Keratinocyte (primary cell): Measurements from ENCODE around the gene TEX22. TPM values are rescaled to one million over a fixed set of nuclear protein-coding genes. Genes with fewer than 3 reads are reported as not detected.

Experiments
- DNase-seq: peaks from one replicate; pipeline ENCODE4 v3.0.0-alpha.2; 2011; ENCODE audit warnings: low read depth, missing footprints, low spot score
- FAIRE-seq: peaks from 2 replicates; lab custom pipeline; 2011; peaks lifted over from hg19 to GRCh38; lab: Jason Lieb, UNC
- H2AFZ ChIP-seq: 2 replicates; pipeline ENCODE4 v1.6.0; 2012; ENCODE audit warnings: low read length, control low read depth, inconsistent platforms; ENCODE audit not compliant: control insufficient read depth
- H3K27ac ChIP-seq: 2 replicates; pipeline ENCODE4 v1.5.1; 2011; ENCODE audit warnings: low read length; ENCODE audit not compliant: control insufficient read depth, insufficient read depth
- H3K27me3 ChIP-seq: 3 replicates; pipeline ENCODE4 v1.6.0; 2011; ENCODE audit warnings: low read length; ENCODE audit not compliant: control insufficient read depth, insufficient read depth; ENCODE audit errors: extremely low read depth
- H3K36me3 ChIP-seq, 2 experiments: 2 replicates in 1 of 2; 3 replicates in 1 of 2; pipeline ENCODE4 v1.5.1; 2011; ENCODE audit warnings: low read length in 2 of 2, mild to moderate bottlenecking in 1 of 2; ENCODE audit not compliant: control insufficient read depth in 2 of 2, insufficient read depth in 2 of 2; ENCODE audit errors: extremely low read depth in 1 of 2
- H3K4me1 ChIP-seq: 3 replicates; pipeline ENCODE4 v1.5.1; 2011; ENCODE audit warnings: low read length; ENCODE audit not compliant: control insufficient read depth, insufficient read depth; ENCODE audit errors: extremely low read depth
- H3K4me2 ChIP-seq: 3 replicates; pipeline ENCODE4 v1.6.0; 2011; ENCODE audit warnings: low read depth, low read length; ENCODE audit not compliant: control insufficient read depth, insufficient read depth; ENCODE audit errors: extremely low read depth
- H3K4me3 ChIP-seq, 3 experiments: fragments of 200-600 bp in 1 of 3; sonication (generic) in 1 of 3; 2 replicates in 2 of 3; 3 replicates in 1 of 3; pipeline ENCODE4 v1.5.1; 2011 to 2016; ENCODE audit warnings: low read length in 3 of 3, mild to moderate bottlenecking in 3 of 3, control low read depth in 2 of 3, inconsistent platforms in 1 of 3, low read depth in 1 of 3, mixed read lengths in 1 of 3, mixed run types in 1 of 3, moderate library complexity in 1 of 3; ENCODE audit not compliant: control insufficient read depth in 2 of 3, insufficient read depth in 2 of 3; ENCODE audit errors: extremely low read depth in 1 of 3
- H3K79me2 ChIP-seq: 2 replicates; pipeline ENCODE4 v1.6.0; 2012; ENCODE audit warnings: low read length; ENCODE audit not compliant: control insufficient read depth, insufficient read depth
- H3K9ac ChIP-seq: 3 replicates; pipeline ENCODE4 v1.6.0; 2011; ENCODE audit warnings: low read length; ENCODE audit not compliant: control insufficient read depth, insufficient read depth; ENCODE audit errors: extremely low read depth
- H3K9me1 ChIP-seq: 3 replicates; pipeline ENCODE4 v1.6.0; 2011; ENCODE audit warnings: low read length; ENCODE audit not compliant: control insufficient read depth, insufficient read depth; ENCODE audit errors: extremely low read depth
- H3K9me3 ChIP-seq: 2 replicates; pipeline ENCODE4 v1.5.1; 2012; ENCODE audit warnings: low read depth, low read length; ENCODE audit not compliant: control insufficient read depth
- H4K20me1 ChIP-seq: 3 replicates; pipeline ENCODE4 v1.6.0; 2011; ENCODE audit warnings: low read length; ENCODE audit not compliant: control insufficient read depth, insufficient read depth; ENCODE audit errors: extremely low read depth
- EZH2 ChIP-seq: IDR thresholded peaks from one replicate; pipeline ENCODE4 v1.6.1; 2012; ENCODE audit warnings: inconsistent platforms, mild to moderate bottlenecking, low read length, moderate library complexity
- dilution Hi-C: fragments of 300-500 bp; cut with MboI; formaldehyde crosslinking; loops from one replicate; pipeline ENCODE4 v1.7.0; 2020; ENCODE audit warnings: low sequenced_read_pairs; ENCODE audit not compliant: extremely low pct_ligation_motif_present
- polyA plus RNA-seq, 5 experiments: library from polyadenylated mRNA; depleted of rRNA in 3 of 5; stranded (reverse) in 3 of 5; stranded (forward) in 1 of 5; unstranded in 1 of 5; fragments of >200 nt; gene quantifications; 1 replicate in 1 of 5; 2 replicates in 3 of 5; 3 replicates in 1 of 5; pipeline versions ENCODE4 v1.2.1 to v1.2.3, GENCODE V29; 2011 to 2012; ENCODE audit warnings: missing spikeins in 2 of 5, low read depth in 1 of 5, low replicate concordance in 1 of 5
- TF ChIP-seq, protein P1 (sequence below), 3 experiments: IDR thresholded peaks in 1 of 3; conservative IDR thresholded peaks in 1 of 3; optimal IDR thresholded peaks in 1 of 3; 2 replicates in 2 of 3; 3 replicates in 1 of 3; pipeline versions ENCODE3 to v1.5.1; 2011; ENCODE audit warnings: low read length in 3 of 3, mild to moderate bottlenecking in 3 of 3, moderate library complexity in 2 of 3, control low read depth in 1 of 3, inconsistent platforms in 1 of 3; ENCODE audit not compliant: insufficient read depth in 2 of 3; ENCODE audit errors: extremely low read depth in 1 of 3

The TEX22 gene
- polyA plus RNA-seq, 1 donor (not counting 4 experiments of a cell fraction or from before 2014, with no cell fraction given): 0.03 TPM

- no peak overlapping the region for H3K4me3 ChIP-seq
- no peak overlapping the region for H2AFZ ChIP-seq
- FAIRE-seq (no peak), DNase-seq (no peak)
- H4K20me1 ChIP-seq: no peaks in the 10 kb centered on the region
- no peaks in the 10 kb centered on the region for H3K9me3 ChIP-seq
- no peak overlapping the region for H3K9ac ChIP-seq
- dilution Hi-C loops: no loop called here
- no peak for TF ChIP-seq EZH2
- TF ChIP-seq, protein P1, sequence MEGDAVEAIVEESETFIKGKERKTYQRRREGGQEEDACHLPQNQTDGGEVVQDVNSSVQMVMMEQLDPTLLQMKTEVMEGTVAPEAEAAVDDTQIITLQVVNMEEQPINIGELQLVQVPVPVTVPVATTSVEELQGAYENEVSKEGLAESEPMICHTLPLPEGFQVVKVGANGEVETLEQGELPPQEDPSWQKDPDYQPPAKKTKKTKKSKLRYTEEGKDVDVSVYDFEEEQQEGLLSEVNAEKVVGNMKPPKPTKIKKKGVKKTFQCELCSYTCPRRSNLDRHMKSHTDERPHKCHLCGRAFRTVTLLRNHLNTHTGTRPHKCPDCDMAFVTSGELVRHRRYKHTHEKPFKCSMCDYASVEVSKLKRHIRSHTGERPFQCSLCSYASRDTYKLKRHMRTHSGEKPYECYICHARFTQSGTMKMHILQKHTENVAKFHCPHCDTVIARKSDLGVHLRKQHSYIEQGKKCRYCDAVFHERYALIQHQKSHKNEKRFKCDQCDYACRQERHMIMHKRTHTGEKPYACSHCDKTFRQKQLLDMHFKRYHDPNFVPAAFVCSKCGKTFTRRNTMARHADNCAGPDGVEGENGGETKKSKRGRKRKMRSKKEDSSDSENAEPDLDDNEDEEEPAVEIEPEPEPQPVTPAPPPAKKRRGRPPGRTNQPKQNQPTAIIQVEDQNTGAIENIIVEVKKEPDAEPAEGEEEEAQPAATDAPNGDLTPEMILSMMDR (optimal IDR thresholded peaks at IDR 0.05 in 1 of 3, IDR thresholded peaks at IDR 0.05 in 1 of 3, conservative IDR thresholded peaks at IDR 0.05 in 1 of 3; ENCODE audit: extremely low read depth in 1 of 3, insufficient read depth in 2 of 3, low read length in 3 of 3): no peak
- no peak overlapping the region for H3K27ac ChIP-seq
- H3K36me3 ChIP-seq: peaks cover 2 to 5% of the 10 kb centered on the region in 2 experiments
- peaks cover 5% of the 10 kb centered on the region for H3K79me2 ChIP-seq
- no peak overlapping the region for H3K4me2 ChIP-seq
- no peaks in the 10 kb centered on the region for H3K4me1 ChIP-seq
- no peaks in the 10 kb centered on the region for H3K9me1 ChIP-seq
- H3K27me3 ChIP-seq: no peaks in the 10 kb centered on the region
These were observed 3.4 kb downstream of the TEX22 start for GRCh38 chr14:105401699-105402098.

DNA sequence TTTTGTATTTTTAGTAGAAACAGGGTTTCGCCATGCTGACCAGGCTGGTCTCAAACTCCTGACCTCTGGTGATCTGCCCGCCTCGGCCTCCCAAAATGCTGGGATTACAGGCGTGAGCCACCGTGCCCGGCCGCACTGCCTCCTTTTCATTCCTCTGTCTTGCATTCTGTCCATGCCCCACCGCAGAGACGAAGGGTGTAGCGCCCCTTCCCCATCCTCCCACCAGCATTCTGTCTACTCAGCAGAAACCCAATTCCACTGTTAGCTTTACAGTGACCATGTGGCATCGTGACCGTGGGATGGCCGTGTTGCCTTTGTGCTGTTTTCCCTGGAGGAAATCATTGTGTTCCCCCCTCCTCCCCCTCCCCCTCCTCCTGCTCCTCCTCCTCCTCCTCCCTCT, 10.3 kb downstream of the TEX22 start:
- Histone ChIP-seq H2AFZ (no peak overlapping the region), H3K79me2 (no peaks in the 10 kb centered on the region), H3K4me3 (no peak overlapping the region), H3K27me3 (peaks cover 19% of the 10 kb centered on the region), H3K4me1 (peaks cover 4% of the 10 kb centered on the region), H3K9me1 (no peaks in the 10 kb centered on the region), H3K36me3 (no peaks in the 10 kb centered on the region), H3K4me2 (no peak overlapping the region), H4K20me1 (no peaks in the 10 kb centered on the region), H3K27ac (no peak overlapping the region), H3K9ac (no peak overlapping the region), H3K9me3 (no peaks in the 10 kb centered on the region)
- TF ChIP-seq EZH2: no peak
- TF ChIP-seq, protein P1 (optimal IDR thresholded peaks at IDR 0.05 in 1 of 3, IDR thresholded peaks at IDR 0.05 in 1 of 3, conservative IDR thresholded peaks at IDR 0.05 in 1 of 3; ENCODE audit: extremely low read depth in 1 of 3, insufficient read depth in 2 of 3, low read length in 3 of 3): no peak
- FAIRE-seq: no peak
- dilution Hi-C loops: no loop called here
- DNase-seq: no peak
